IPS DF 19.7 (cell line): ENCODE data around the gene RRN3.
A peak's percentile ranks its signal among the peaks of the same experiment; 100 is the strongest.
"Not testable (repeated sequence)": the region's sequence is repeated elsewhere in the genome, so short reads cannot be mapped to it uniquely, and the experiment has no call there.

Experiments
- DNase-seq: peaks from one replicate; pipeline ENCODE4 v3.0.0-alpha.2; 2013; ENCODE audit warnings: low read depth, low spot score

Gene RRN3

GRCh38 chr16:15028801-15029698 lies 65.0 kb downstream of the RRN3 start:
- not testable (repeated sequence) for DNase-seq

DNA sequence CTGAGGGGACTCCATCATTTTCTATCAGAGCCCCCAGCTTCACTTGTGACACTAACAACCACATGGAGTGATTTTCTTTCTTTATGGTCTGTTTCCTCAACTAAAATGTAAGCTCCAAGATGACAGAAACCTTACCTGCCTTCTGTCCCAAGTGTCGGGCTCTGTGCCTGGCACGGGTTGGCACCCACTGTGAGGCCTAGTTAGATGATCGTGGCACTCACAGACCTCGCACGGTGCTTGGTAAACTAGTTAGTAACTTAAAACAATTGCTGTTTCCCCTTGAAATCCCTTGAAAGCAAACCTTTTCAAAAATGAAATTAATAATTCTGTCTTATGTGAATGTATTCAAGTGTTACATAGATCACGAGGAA lies 65.7 kb downstream of the RRN3 start:
- not testable (repeated sequence) for DNase-seq

DNA sequence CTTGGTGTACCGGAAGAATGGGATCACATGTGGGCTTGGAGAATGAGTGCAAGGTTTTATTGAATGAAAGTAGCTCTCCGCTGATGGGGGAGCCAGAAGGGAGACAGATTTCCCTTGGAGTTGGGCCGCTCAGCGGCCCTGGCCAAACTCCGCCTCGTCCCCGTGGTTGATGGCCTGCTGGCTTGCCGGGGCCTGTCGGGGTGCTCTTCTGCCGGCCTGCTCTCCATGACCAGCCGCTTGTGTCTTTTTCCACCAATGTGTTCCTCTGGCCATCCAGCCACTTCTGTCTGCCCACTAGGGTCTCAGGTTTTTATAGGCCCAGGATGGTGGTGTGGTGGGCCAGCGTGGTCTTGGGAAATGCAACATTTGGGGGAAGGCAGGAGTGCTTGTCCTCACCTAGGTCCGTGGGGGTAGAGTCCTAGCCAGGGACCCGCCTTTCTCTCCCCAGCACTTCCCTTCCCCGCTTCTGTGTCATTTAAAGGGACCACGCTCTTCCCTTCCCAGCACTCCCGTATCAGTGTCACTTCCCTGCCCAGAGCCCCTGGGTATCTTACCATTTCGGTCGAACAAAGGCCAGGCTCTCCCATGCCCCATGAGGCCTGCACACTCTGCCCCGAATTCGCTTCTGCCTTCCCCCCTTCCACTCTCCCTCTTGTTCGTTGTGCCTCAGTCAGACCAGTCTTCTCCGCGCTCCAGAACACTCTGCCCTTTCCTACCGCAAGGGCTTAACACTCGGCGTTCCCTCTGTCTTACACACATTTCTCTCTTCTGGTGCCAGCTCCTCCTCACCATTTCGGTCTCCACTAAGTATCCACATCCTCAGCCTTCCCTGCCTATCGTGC lies 66.3 kb downstream of the RRN3 start:
- not testable (repeated sequence) for DNase-seq

DNA sequence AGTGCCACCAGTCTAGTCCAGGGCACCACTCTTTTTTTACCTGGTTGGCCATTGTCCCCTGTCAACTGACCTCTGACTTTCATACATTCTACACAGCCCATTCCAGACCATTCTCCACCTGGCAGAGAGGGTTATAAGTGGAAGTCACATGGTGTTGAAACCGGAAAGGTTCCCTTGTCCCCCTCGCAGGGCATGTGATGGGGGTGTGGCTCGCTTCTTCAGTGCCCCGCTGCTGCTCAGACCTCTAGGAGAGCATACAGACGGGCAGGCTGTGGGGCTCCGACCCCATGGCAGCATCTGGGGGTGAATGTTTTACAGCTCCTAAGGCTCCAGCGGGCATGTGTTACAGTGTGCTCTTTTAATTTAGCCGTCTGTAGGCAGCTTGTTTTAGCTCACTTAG lies 67.0 kb downstream of the RRN3 start:
- DNase-seq: not testable (repeated sequence)

DNA sequence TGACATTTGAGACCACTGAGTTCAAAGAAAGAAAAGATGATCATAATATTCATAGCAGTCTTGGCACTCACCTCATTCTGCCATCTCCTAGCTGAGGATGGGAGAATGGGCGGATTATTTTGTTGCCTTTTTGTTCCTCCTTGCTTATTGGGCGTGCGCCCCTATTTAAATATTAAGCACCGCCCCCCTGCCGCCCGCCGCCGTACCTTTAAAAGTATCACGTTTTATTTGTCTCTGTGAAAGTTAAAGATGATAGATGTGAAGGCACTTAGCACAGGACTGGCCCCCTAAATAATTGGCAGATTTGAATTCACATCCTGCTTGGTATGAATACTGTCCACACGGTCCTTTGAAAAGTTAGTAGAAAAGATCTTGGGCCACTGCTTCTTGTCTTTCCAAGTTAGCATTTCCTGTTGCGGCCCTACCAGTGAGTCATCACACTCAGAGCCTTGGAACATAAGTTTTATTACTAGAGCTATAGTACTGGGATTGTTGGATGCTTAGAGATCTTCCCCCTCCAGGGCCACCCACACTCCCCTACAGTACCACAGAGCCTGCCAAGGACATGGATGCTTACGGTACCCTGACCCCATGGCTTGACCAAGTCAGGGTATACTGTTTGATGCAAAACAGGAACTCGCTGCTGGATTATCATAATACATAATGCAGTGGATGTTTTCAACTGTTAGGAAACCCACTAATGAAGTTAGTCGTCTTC lies 68.7 kb downstream of the RRN3 start:
- DNase-seq: not testable (repeated sequence)

GRCh38 chr16:15024858-15025199 lies 69.2 kb downstream of the RRN3 start:
- DNase-seq: not testable (repeated sequence)

- not testable (repeated sequence) for DNase-seq
Measured at GRCh38 chr16:15023381-15024077, 70.5 kb downstream of the RRN3 start.

DNA sequence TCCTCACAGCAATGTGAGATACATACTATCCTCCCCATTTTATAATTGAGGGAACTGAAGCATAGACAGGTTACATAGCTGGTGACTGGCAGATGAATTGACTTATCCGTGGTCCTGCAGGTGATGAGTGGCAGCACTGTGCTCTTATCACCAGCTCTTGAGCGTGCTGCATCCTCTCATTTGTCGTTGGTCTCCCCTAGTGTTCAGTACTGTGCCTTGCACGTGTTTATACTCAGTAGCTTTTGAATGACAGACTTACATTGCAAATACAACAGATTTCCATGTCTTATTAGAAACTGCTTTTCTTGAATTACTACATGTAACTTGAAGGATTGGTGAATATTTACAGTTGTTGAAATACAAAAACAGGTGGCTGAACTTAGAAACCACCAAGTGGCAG lies 71.9 kb downstream of the RRN3 start:
- DNase-seq: peak; percentile 80

GRCh38 chr16:15021429-15021828 lies 72.6 kb downstream of the RRN3 start:
- DNase-seq: not testable (repeated sequence)

DNA sequence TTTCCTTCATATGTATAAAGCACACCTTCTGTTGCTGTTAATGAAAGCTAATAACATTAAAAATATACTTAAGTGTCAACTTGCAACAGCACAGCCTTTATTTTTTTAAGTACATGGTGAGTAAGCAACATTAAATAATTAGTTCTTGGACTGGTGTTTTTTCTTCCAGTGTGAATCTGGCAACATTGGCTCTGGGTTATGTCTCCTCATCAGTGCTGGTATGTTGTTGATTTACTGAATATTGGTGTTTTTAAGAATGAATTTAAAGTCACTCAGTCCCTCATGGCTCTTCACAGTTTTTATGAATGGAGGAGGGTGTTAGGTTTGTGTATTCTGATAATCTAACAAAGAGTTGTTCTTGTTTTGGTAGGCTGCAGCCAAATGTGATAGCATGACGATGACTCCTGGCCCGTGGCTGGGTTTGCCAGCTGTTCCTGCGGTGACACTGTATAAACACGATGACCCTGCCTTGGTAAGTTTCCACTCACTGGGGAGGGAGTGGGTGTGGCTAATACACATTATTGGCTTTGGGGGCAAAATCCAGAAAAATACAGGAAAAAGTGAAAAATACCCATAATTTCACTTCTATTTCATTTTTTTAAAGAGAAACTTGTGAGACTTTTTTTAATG lies 77.0 kb downstream of the RRN3 start:
- DNase-seq: not testable (repeated sequence)

DNA sequence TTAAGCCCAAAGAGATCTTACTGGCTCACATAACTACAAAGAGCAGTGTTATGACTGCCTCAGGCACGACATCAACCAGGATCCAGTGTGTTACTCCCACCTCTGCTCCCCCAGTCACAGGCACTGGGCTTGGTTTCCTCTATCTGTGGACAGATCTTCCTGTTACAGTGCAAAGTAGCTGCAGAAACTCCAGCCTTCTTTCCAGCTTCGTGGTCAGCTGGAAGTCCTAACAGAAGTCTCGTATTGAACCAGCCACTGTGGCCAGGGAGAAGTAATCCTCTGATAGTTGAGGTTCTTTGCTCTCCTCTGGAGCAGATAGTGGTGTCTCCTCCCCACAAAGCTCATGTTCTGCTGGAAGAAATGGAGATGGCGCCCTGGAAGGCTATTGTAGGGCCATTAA lies 77.7 kb downstream of the RRN3 start:
- not testable (repeated sequence) for DNase-seq

- DNase-seq: not testable (repeated sequence)
Measured at GRCh38 chr16:15015671-15016070, 78.4 kb downstream of the RRN3 start.

- DNase-seq: not testable (repeated sequence)
Measured at GRCh38 chr16:15012941-15013340, 81.1 kb downstream of the RRN3 start.
